ENCODE results near the gene CCL13.

DNA sequence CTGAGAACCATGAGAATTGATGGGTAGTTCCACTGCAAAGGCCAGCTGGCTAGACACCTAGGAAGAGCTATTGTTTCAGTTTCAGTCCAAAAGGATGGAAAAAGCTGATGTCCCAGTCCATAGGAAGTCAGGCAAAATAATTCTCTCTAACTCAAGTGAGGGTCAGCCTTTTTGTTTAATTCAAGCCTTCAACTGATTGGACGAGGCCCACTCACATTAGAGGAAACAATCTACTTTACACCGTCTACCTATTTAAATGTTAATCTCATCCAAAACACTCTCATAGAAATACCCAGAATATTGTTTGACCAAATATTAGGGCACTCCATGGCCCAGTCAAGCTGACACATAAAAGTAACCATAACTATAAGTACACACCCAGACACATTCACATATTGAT, 14.4 kb upstream of the CCL13 start:
- TF ChIP-seq ZNF510 (tag by site-specific recombination; IDR thresholded peaks at IDR 0.05; ENCODE audit: insufficient replicate concordance) (no peak), ZNF169 (tag by site-specific recombination; IDR thresholded peaks at IDR 0.05) (no peak), ZNF623 (tag by site-specific recombination; IDR thresholded peaks at IDR 0.05) (no peak)
- TF ChIP-seq, protein P1, sequence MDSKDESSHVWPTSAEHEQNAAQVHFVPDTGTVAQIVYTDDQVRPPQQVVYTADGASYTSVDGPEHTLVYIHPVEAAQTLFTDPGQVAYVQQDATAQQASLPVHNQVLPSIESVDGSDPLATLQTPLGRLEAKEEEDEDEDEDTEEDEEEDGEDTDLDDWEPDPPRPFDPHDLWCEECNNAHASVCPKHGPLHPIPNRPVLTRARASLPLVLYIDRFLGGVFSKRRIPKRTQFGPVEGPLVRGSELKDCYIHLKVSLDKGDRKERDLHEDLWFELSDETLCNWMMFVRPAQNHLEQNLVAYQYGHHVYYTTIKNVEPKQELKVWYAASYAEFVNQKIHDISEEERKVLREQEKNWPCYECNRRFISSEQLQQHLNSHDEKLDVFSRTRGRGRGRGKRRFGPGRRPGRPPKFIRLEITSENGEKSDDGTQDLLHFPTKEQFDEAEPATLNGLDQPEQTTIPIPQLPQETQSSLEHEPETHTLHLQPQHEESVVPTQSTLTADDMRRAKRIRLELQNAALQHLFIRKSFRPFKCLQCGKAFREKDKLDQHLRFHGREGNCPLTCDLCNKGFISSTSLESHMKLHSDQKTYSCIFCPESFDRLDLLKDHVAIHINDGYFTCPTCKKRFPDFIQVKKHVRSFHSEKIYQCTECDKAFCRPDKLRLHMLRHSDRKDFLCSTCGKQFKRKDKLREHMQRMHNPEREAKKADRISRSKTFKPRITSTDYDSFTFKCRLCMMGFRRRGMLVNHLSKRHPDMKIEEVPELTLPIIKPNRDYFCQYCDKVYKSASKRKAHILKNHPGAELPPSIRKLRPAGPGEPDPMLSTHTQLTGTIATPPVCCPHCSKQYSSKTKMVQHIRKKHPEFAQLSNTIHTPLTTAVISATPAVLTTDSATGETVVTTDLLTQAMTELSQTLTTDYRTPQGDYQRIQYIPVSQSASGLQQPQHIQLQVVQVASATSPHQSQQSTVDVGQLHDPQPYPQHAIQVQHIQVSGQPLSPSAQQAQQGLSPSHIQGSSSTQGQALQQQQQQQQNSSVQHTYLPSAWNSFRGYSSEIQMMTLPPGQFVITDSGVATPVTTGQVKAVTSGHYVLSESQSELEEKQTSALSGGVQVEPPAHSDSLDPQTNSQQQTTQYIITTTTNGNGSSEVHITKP (tag by site-specific recombination; IDR thresholded peaks at IDR 0.05): no peak

Data from HEK293 (cell line).